Memory B cell (primary cell): ENCODE measurements around the gene PHACTR1.

ENCODE experiments used
- ATAC-seq: fragments of 150-1000 bp; cut with Tn5 transposase; 2 replicates; pipeline ENCODE4 v1.10.0; 2021; ENCODE audit warnings: low read depth, mild to moderate bottlenecking, moderate library complexity
- DNase-seq, 2 donors: peaks; one replicate each; pipeline ENCODE4 v3.0.0; 2022; ENCODE audit warnings: low spot score in 2 of 2
- H3K27ac Mint-ChIP-seq: one replicate; pipeline ENCODE4 v1.8.0; 2022; ENCODE audit warnings: mild to moderate bottlenecking, moderate library complexity, mixed read lengths
- H3K27me3 Mint-ChIP-seq: one replicate; pipeline ENCODE4 v1.8.0; 2022; ENCODE audit warnings: mixed read lengths
- H3K36me3 Mint-ChIP-seq: one replicate; pipeline ENCODE4 v1.8.0; 2022; ENCODE audit warnings: mild to moderate bottlenecking, mixed read lengths
- H3K4me1 Mint-ChIP-seq: one replicate; pipeline ENCODE4 v1.8.0; 2022; ENCODE audit warnings: mixed read lengths
- H3K4me3 Mint-ChIP-seq: one replicate; pipeline ENCODE4 v1.8.0; 2022; ENCODE audit warnings: mild to moderate bottlenecking, moderate library complexity, mixed read lengths
- H3K9me3 Mint-ChIP-seq: one replicate; pipeline ENCODE4 v1.8.0; 2022; ENCODE audit warnings: mixed read lengths

The PHACTR1 gene

DNA sequence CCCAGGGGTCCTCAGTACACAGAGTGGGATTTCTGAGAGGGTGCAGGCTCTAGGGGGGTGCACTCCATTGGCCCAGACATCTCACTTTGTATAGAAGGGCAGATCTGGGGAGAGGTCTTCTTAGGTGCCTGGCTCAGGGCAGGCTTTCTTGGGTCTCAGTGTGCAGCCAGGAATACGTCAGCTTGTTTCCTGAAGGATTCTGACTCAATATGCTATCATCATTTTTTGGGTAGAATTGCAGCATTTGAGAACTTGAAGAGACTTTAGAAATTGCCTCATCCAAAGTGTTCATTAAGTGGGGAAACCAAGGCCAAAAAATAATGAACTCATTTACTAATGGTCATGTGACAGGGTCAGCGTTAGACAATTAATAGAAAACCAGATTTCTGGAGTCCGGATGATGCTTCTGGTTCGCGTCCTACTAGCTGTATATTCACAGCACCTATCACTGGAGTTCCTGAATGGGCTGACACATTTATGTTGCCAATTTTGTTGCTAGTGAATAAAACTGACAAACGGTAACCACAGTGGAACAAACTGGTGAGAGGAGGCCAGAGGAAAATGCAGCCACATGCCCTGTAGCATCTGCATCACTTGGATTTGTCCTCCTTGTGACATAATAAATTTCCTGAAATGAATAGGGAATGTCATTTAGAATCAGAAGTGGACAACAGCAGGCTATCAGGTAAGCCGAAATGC, 372.9 kb downstream of the PHACTR1 start:
- Mint-ChIP-seq H3K36me3 (no peaks in the 10 kb centered on the region), H3K4me1 (no peaks in the 10 kb centered on the region), H3K4me3 (no peak overlapping the region), H3K9me3 (peaks cover 3% of the 10 kb centered on the region), H3K27me3 (peaks cover 3% of the 10 kb centered on the region), H3K27ac (no peak overlapping the region)
- ATAC-seq (no peak), DNase-seq (no peak)

- no peak overlapping the region for H3K27ac Mint-ChIP-seq
- H3K4me3 Mint-ChIP-seq, result no peak overlapping the region
- H3K9me3 Mint-ChIP-seq, result peaks cover 3% of the 10 kb centered on the region
- peaks cover 3% of the 10 kb centered on the region for H3K27me3 Mint-ChIP-seq
- no peaks in the 10 kb centered on the region for H3K4me1 Mint-ChIP-seq
- ATAC-seq (no peak), DNase-seq (no peak)
- no peaks in the 10 kb centered on the region for H3K36me3 Mint-ChIP-seq
Measured at GRCh38 chr6:13091192-13091591, 374.6 kb downstream of the PHACTR1 start.

GRCh38 chr6:13094781-13095425, 378.3 kb downstream of the PHACTR1 start:
- DNase-seq, result no peak
- ATAC-seq, result no peak
- no peak overlapping the region for H3K4me3 Mint-ChIP-seq
- H3K4me1 Mint-ChIP-seq, result no peaks in the 10 kb centered on the region
- no peaks in the 10 kb centered on the region for H3K36me3 Mint-ChIP-seq
- no peaks in the 10 kb centered on the region for H3K9me3 Mint-ChIP-seq
- no peak overlapping the region for H3K27ac Mint-ChIP-seq
- H3K27me3 Mint-ChIP-seq, result no peaks in the 10 kb centered on the region

GRCh38 chr6:13096084-13096483, 379.5 kb downstream of the PHACTR1 start:
- Mint-ChIP-seq H3K36me3 (no peaks in the 10 kb centered on the region), H3K9me3 (no peaks in the 10 kb centered on the region), H3K27ac (no peak overlapping the region), H3K27me3 (peaks cover 3% of the 10 kb centered on the region), H3K4me3 (no peak overlapping the region), H3K4me1 (no peaks in the 10 kb centered on the region)
- DNase-seq, result no peak
- ATAC-seq, result no peak

DNA sequence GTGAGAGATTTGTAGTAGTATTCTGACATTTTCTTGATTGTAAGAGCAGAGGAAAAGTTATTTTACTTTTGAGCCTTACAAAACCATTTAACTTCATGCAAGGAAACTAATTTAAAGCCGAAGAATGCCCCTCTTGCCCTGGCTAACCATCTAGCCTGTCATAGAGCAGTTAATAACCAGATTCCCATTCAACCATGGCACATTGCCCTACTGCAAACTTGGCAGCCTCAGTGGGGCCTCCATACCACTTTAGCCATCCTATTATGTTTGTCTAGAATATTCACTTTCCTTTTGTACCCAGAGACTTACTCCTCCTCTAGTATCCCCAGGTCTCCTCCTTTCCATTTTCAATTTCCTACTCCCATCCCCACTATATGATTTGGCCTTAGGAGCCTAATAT, 380.9 kb downstream of the PHACTR1 start:
- no peaks in the 10 kb centered on the region for H3K4me1 Mint-ChIP-seq
- no peak overlapping the region for H3K27ac Mint-ChIP-seq
- ATAC-seq (no peak), DNase-seq (no peak)
- no peaks in the 10 kb centered on the region for H3K36me3 Mint-ChIP-seq
- H3K4me3 Mint-ChIP-seq, result no peak overlapping the region
- peaks cover 8% of the 10 kb centered on the region for H3K27me3 Mint-ChIP-seq
- H3K9me3 Mint-ChIP-seq, result no peaks in the 10 kb centered on the region

DNA sequence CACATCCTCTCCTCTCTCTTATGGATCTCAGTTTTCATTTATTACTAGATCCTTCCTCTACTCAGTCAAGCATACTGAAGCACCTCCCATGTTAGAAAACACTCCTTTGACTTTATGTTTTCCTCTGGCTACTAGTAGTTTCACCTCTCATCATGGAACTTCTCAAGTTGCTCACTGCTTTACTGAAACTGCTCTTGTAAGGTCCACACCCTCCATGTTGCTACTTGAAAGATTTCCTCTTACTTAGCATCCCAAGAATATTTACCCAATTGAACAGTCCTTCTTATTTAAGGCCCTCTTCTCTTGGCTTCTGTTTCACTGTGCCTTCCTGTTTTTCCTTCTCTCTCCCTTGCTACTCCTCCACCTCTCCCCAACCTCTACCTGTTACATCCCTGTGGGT, 381.4 kb downstream of the PHACTR1 start:
- no peaks in the 10 kb centered on the region for H3K36me3 Mint-ChIP-seq
- no peaks in the 10 kb centered on the region for H3K9me3 Mint-ChIP-seq
- H3K4me3 Mint-ChIP-seq, result no peak overlapping the region
- no peak overlapping the region for H3K27ac Mint-ChIP-seq
- DNase-seq (no peak), ATAC-seq (no peak)
- H3K4me1 Mint-ChIP-seq, result no peaks in the 10 kb centered on the region
- peaks cover 8% of the 10 kb centered on the region for H3K27me3 Mint-ChIP-seq

DNA sequence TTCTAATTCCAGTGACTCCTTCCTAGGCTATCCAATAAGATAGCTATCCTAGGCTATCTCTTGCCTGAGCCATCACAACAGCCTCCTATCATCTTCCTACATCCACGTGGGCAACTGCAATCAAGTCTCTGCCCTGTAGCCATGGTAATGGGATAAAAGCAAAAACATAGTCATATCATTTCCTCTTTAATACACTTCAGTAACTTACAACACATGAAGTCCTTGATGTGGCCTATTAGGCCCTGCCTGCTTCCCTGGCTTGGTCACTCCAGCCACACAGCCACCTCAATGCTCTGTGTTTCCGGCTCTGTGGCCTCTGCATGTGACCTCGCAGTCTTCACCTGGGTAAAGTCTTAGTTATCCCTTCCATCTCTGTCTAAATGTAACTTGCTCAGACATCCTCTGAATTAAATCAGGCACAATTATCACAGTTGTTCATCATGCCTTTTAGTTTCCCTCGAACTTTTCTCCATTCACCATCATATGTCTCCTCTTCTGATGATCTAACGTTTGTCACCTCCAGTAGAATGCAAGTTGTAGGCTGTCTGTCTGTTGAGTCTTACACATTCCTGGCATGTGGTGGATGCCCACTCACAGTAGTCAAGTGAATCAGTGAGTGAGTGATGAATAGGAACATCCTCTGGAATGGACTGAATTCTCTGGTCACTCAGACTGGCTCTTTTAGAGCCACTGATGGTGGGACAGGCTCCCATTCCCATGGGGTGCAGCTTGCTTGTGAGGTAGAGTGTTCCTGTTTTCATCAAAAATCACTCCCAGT, 382.4 kb downstream of the PHACTR1 start:
- Mint-ChIP-seq H3K27me3 (peaks cover 8% of the 10 kb centered on the region), H3K4me1 (no peaks in the 10 kb centered on the region), H3K4me3 (no peak overlapping the region), H3K9me3 (no peaks in the 10 kb centered on the region), H3K27ac (no peak overlapping the region), H3K36me3 (no peaks in the 10 kb centered on the region)
- DNase-seq, result no peak
- peak; percentile 90 for ATAC-seq

GRCh38 chr6:13099771-13100170, 383.2 kb downstream of the PHACTR1 start:
- peaks cover 8% of the 10 kb centered on the region for H3K27me3 Mint-ChIP-seq

GRCh38 chr6:13101409-13101808, 384.8 kb downstream of the PHACTR1 start:
- Mint-ChIP-seq H3K4me3 (no peak overlapping the region), H3K27me3 (peaks cover 11% of the 10 kb centered on the region), H3K27ac (no peak overlapping the region), H3K36me3 (no peaks in the 10 kb centered on the region), H3K4me1 (no peaks in the 10 kb centered on the region), H3K9me3 (no peaks in the 10 kb centered on the region)
- DNase-seq (no peak), ATAC-seq (no peak)

More at GRCh38 chr6:13099771-13100170, 383.2 kb downstream of the PHACTR1 start:
- H3K9me3 Mint-ChIP-seq, result no peaks in the 10 kb centered on the region
- H3K4me1 Mint-ChIP-seq, result no peaks in the 10 kb centered on the region
- no peaks in the 10 kb centered on the region for H3K36me3 Mint-ChIP-seq
- DNase-seq (no peak), ATAC-seq (no peak)
- no peak overlapping the region for H3K4me3 Mint-ChIP-seq
- H3K27ac Mint-ChIP-seq, result no peak overlapping the region

DNA sequence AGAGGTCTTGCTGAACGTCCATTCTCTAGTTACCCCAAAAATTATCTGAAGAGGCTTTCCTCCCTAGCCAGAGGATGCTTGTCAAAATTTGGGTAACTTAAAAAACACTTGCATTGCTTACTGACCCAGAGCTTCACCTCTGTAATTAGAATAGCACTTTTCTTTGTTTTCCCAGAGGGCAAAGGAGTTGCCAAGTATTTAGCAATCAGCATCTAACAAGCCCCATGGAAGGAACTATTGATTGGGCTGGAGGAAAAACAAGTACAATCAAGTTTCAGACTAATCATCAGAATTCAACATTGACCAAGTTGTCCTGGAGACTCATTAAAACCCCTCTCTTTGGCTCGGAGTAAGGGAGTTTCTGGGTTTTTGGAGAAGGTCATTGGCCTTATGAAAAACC, 385.4 kb downstream of the PHACTR1 start:
- Mint-ChIP-seq H3K27me3 (peaks cover 11% of the 10 kb centered on the region), H3K4me1 (no peaks in the 10 kb centered on the region), H3K27ac (no peak overlapping the region), H3K36me3 (no peaks in the 10 kb centered on the region), H3K4me3 (no peak overlapping the region), H3K9me3 (no peaks in the 10 kb centered on the region)
- DNase-seq (no peak), ATAC-seq (no peak)

GRCh38 chr6:13103169-13103568, 386.6 kb downstream of the PHACTR1 start:
- no peak overlapping the region for H3K27ac Mint-ChIP-seq
- ATAC-seq (no peak), DNase-seq (no peak)
- H3K9me3 Mint-ChIP-seq, result no peaks in the 10 kb centered on the region
- no peaks in the 10 kb centered on the region for H3K4me1 Mint-ChIP-seq
- peaks cover 11% of the 10 kb centered on the region for H3K27me3 Mint-ChIP-seq
- H3K36me3 Mint-ChIP-seq, result no peaks in the 10 kb centered on the region
- H3K4me3 Mint-ChIP-seq, result no peak overlapping the region

GRCh38 chr6:13105139-13105538, 388.6 kb downstream of the PHACTR1 start:
- Mint-ChIP-seq H3K4me3 (no peak overlapping the region), H3K9me3 (peaks cover 4% of the 10 kb centered on the region), H3K27me3 (peaks cover 12% of the 10 kb centered on the region), H3K27ac (no peak overlapping the region), H3K36me3 (peaks cover 2% of the 10 kb centered on the region), H3K4me1 (no peaks in the 10 kb centered on the region)
- DNase-seq, result no peak
- no peak for ATAC-seq

DNA sequence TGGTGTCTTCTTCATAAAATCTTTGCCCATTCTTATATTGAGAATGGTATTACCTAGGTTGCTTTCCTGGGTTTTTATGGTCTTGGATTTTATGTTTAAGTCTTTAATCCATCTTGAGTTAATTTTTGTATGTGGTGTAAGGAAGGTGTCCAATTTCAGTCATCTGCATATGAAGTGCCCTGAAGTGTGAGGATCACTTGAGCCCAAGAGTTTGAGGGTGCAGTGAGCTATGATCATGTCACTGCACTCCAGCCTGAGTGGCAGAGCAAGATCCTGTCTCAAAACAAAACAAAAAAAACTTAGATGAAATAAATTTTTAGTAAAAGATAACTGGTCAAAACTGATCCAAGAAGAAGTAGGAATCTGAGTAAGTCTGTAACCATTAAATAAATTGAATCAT, 396.4 kb downstream of the PHACTR1 start:
- DNase-seq (no peak), ATAC-seq (no peak)
- no peak overlapping the region for H3K4me3 Mint-ChIP-seq
- H3K27ac Mint-ChIP-seq, result no peak overlapping the region
- peaks cover 15% of the 10 kb centered on the region for H3K9me3 Mint-ChIP-seq
- peaks cover 5% of the 10 kb centered on the region for H3K36me3 Mint-ChIP-seq
- peaks cover 19% of the 10 kb centered on the region for H3K27me3 Mint-ChIP-seq
- peaks cover 4% of the 10 kb centered on the region for H3K4me1 Mint-ChIP-seq

GRCh38 chr6:13113376-13113775, 396.8 kb downstream of the PHACTR1 start:
- Mint-ChIP-seq H3K9me3 (peaks cover 15% of the 10 kb centered on the region), H3K4me3 (no peak overlapping the region), H3K4me1 (peaks cover 4% of the 10 kb centered on the region), H3K36me3 (peaks cover 5% of the 10 kb centered on the region), H3K27ac (no peak overlapping the region), H3K27me3 (peaks cover 19% of the 10 kb centered on the region)
- no peak for DNase-seq
- no peak for ATAC-seq
